Sigmoid colon (tissue), 7 donors: ENCODE measurements around the gene PPP1R7. TPM values are rescaled to one million over a fixed set of nuclear protein-coding genes. Genes with fewer than 3 reads are reported as not detected.
A peak's percentile ranks its signal among the peaks of the same experiment; 100 is the strongest.

Experiments used
- DNase-seq: peaks from one replicate; pipeline ENCODE4 v3.0.0-alpha.2; 2019
- H3K27ac ChIP-seq, 4 donors: fragments of 200-600 bp; sonication (generic); one replicate each; pipeline ENCODE4 v1.5.1; 2016 to 2019; ENCODE audit warnings: mild to moderate bottlenecking in 1 of 4
- H3K27me3 ChIP-seq, 3 donors: fragments of 200-600 bp; sonication (generic); one replicate each; pipeline ENCODE4 v1.5.1; 2019; ENCODE audit warnings: mild to moderate bottlenecking in 1 of 3
- H3K36me3 ChIP-seq, 4 donors: fragments of 200-600 bp; sonication (generic); one replicate each; pipeline ENCODE4 v1.5.1; 2016 to 2019
- H3K4me1 ChIP-seq, 4 donors: fragments of 200-600 bp; sonication (generic); one replicate each; pipeline ENCODE4 v1.5.1; 2017 to 2019
- H3K4me3 ChIP-seq, 4 donors: fragments of 200-600 bp; sonication (generic); one replicate each; pipeline ENCODE4 v1.5.1; 2017 to 2019; ENCODE audit warnings: mild to moderate bottlenecking in 2 of 4, moderate library complexity in 1 of 4
- H3K9me3 ChIP-seq, 4 donors: fragments of 200-600 bp in 3 of 4; sonication (generic) in 3 of 4; one replicate each; pipeline versions ENCODE4 v1.5.1 to v1.6.1; 2013 to 2019
- EP300 ChIP-seq, 4 donors: sonication (generic); formaldehyde crosslinking; IDR thresholded peaks; one replicate each; pipeline ENCODE4 v1.6.1; 2017; ENCODE audit warnings: antibody characterized with exemption in 4 of 4
- POLR2A ChIP-seq, 2 donors: fragments of 450-650 bp; IDR thresholded peaks; one replicate each; pipeline ENCODE4 v1.6.1; 2016; ENCODE audit warnings: antibody characterized with exemption in 2 of 2, mild to moderate bottlenecking in 2 of 2, moderate library complexity in 2 of 2
- POLR2AphosphoS5 ChIP-seq, 4 donors: sonication (generic); formaldehyde crosslinking; IDR thresholded peaks; one replicate each; pipeline ENCODE4 v1.6.1; 2017; ENCODE audit warnings: antibody characterized with exemption in 4 of 4
- WGBS, 2 donors: extraction: QIAGEN DNeasy Blood & Tissue Kit; methylation state at CpG; one replicate each; pipeline ENCODE4 v1.1.7; 2013; 5-methylcytosine and 5-hydroxymethylcytosine counted together
- intact Hi-C: fragments of 100-400 bp; cut with DNase I; formaldehyde crosslinking; loops from one replicate; pipeline ENCODE4 v1.15.1; 2023
- polyA plus RNA-seq, 3 donors: library from polyadenylated mRNA; stranded (reverse); fragments of 200-250 nt; gene quantifications; one replicate each; pipeline ENCODE4 v1.2.3, GENCODE V29; 2013
- total RNA-seq, 4 donors: library from RNA; depleted of rRNA; stranded (reverse); fragments of >200 nt; gene quantifications; one replicate each; pipeline ENCODE4 v1.1.0, GENCODE V29; 2016
- TF ChIP-seq, protein P1 (sequence below), 4 experiments: fragments of 450-650 bp in 3 of 4; fragments of 200-600 bp in 1 of 4; IDR thresholded peaks; one replicate each; pipeline ENCODE4 v1.5.1; 2016 to 2019; ENCODE audit warnings: antibody characterized with exemption in 4 of 4, mild to moderate bottlenecking in 3 of 4, moderate library complexity in 2 of 4
- donor health status: healthy with polysubstance abuse.
- donor health status: Bipolar disorder and iron deficiency.
- donor health status: healthy.

Gene PPP1R7
- total and polyA plus RNA-seq, 7 donors = 41.3 to 89.7 (median 63.5) TPM

DNA sequence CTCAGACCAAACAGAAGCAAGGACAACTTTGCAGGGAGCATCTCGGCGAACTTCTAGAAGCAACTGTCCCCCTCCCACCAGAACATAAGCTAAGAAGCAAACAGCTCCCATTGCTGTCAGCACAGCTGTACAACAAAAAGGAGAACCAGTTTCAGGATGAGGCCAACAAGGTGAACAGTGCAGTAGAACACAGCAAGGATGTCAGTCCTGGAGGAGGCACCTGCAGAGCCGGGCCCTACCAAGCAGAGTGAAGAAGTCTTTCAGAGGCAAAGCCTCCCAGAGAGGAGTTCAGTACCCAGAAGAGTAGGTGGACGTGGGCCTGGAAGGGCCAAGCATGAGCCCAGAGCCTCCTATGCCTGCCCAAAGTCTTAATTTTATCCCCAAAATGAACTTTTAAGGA is 2.0 kb upstream of the PPP1R7 start:
- Histone ChIP-seq H3K9me3 (no peaks in the 10 kb centered on the region), H3K4me3 (no peak overlapping the region), H3K27ac (no peak overlapping the region), H3K4me1 (peaks cover 0 to 30% (median 15%) of the 10 kb centered on the region in 4 donors), H3K27me3 (no peaks in the 10 kb centered on the region), H3K36me3 (no peaks in the 10 kb centered on the region)
- DNase-seq = no peak
- TF ChIP-seq EP300 (IDR thresholded peaks at IDR 0.05) = no peak
- TF ChIP-seq POLR2A (IDR thresholded peaks at IDR 0.05) = no peak
- no peak for TF ChIP-seq POLR2AphosphoS5 (IDR thresholded peaks at IDR 0.05)
- TF ChIP-seq, protein P1, sequence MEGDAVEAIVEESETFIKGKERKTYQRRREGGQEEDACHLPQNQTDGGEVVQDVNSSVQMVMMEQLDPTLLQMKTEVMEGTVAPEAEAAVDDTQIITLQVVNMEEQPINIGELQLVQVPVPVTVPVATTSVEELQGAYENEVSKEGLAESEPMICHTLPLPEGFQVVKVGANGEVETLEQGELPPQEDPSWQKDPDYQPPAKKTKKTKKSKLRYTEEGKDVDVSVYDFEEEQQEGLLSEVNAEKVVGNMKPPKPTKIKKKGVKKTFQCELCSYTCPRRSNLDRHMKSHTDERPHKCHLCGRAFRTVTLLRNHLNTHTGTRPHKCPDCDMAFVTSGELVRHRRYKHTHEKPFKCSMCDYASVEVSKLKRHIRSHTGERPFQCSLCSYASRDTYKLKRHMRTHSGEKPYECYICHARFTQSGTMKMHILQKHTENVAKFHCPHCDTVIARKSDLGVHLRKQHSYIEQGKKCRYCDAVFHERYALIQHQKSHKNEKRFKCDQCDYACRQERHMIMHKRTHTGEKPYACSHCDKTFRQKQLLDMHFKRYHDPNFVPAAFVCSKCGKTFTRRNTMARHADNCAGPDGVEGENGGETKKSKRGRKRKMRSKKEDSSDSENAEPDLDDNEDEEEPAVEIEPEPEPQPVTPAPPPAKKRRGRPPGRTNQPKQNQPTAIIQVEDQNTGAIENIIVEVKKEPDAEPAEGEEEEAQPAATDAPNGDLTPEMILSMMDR (IDR thresholded peaks at IDR 0.05) = no peak
- intact Hi-C loops = loop anchor here (2.0 kb wide), 2 partner anchors 71 to 209 kb away; partner anchors contain the start of gene FARP2
- 79 to 86% methylated on average over 4 of the region's 4 CpGs for WGBS, 2 donors

DNA sequence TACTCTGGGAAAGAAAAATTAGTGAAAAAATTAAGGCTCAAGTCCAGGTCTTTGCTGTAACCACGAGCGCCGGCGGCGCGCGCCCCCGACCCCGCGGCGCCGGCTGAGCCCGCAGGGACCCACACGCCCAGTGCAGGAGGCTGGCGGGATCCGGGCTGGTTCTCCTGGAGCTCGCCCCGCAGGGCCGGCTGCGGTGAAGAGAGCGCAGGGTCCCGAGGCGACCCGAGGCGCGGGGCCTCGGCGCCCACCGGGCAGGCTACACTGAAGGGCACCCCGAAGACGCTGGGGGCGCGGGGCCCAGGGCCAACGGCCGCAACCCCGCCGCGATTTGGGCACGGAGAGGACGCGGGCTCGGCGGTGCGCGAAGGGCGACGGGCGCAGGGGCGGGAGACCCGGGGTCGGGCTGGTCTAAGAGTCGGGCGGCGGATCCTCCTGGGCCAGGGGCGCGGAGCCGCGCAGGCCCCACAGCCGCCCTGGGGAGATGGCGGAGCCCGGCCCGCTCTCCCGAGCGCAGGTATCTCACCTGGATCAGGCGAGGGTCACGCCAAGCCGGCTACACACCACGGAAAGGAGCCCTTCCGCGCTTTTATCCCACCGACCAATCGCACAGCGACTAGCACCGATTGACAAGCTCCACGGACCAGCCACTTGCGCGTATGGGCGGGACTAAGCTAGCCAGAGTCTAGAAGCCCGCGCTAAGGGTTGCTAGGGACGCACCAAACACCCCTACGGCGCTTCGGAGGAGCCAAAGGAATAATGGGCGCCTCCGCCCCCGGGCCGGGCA is 1.2 kb upstream of the PPP1R7 start, which contains the start of gene PASK:
TSS of gene PASK (minus strand) at position 582 of the 784 bp plus-strand sequence. CDS start 6,440 bp downstream, outside the sequence.
- Histone ChIP-seq H3K27ac (peak within 1 kb of the TSS; percentile 77 to 90 (median 86)), H3K9me3 (no peaks in the 10 kb centered on the region), H3K4me3 (peak within 1 kb of the TSS; percentile 74 to 98 (median 92)), H3K36me3 (no peaks in the 10 kb centered on the region), H3K27me3 (no peaks in the 10 kb centered on the region), H3K4me1 (peaks cover 0 to 30% (median 15%) of the 10 kb centered on the region in 4 donors)
- WGBS, 2 donors = 0% methylated on average over 88 of the region's 88 CpGs
- peak; percentile 97 for DNase-seq
- intact Hi-C loops = loop anchor here (2.0 kb wide), 2 partner anchors 70 to 208 kb away; partner anchors contain the start of gene FARP2
- TF ChIP-seq EP300 (IDR thresholded peaks at IDR 0.05) (no peak), POLR2A (IDR thresholded peaks at IDR 0.05) (no peak), POLR2AphosphoS5 (IDR thresholded peaks at IDR 0.05) (no peak)
- TF ChIP-seq, protein P1 (IDR thresholded peaks at IDR 0.05) = no peak

DNA sequence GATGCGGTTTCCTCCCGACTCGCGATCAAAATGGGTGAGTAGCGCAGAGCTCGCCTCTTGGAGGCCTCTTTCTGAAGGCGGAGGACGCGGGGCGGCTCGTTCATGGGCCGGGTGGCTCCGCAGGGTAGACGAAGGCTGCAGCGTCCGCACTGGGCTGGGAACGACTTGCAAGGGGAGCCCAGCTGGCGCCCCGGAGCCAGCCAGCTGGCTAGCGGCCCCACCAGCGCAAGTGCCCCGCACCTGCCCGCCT is 667 bp upstream of the PPP1R7 start:
- intact Hi-C loops = loop anchor here (2.0 kb wide), 2 partner anchors 69 to 207 kb away; partner anchors contain the start of gene FARP2
- 0% methylated on average over 23 of the region's 23 CpGs for WGBS, 2 donors
- H3K27me3 ChIP-seq = no peaks in the 10 kb centered on the region
- peak overlapping the region; percentile 74 to 98 (median 92) for H3K4me3 ChIP-seq
- H3K36me3 ChIP-seq = no peaks in the 10 kb centered on the region
- TF ChIP-seq POLR2AphosphoS5 (IDR thresholded peaks at IDR 0.05) = no peak
- TF ChIP-seq, protein P1 (IDR thresholded peaks at IDR 0.05) = no peak
- TF ChIP-seq EP300 (IDR thresholded peaks at IDR 0.05) = no peak
- no peak for TF ChIP-seq POLR2A (IDR thresholded peaks at IDR 0.05)
- H3K27ac ChIP-seq = peak overlapping the region; percentile 77 to 90 (median 86)
- H3K9me3 ChIP-seq = no peaks in the 10 kb centered on the region
- DNase-seq = no peak
- H3K4me1 ChIP-seq = peaks cover 0 to 30% (median 15%) of the 10 kb centered on the region in 4 donors

DNA sequence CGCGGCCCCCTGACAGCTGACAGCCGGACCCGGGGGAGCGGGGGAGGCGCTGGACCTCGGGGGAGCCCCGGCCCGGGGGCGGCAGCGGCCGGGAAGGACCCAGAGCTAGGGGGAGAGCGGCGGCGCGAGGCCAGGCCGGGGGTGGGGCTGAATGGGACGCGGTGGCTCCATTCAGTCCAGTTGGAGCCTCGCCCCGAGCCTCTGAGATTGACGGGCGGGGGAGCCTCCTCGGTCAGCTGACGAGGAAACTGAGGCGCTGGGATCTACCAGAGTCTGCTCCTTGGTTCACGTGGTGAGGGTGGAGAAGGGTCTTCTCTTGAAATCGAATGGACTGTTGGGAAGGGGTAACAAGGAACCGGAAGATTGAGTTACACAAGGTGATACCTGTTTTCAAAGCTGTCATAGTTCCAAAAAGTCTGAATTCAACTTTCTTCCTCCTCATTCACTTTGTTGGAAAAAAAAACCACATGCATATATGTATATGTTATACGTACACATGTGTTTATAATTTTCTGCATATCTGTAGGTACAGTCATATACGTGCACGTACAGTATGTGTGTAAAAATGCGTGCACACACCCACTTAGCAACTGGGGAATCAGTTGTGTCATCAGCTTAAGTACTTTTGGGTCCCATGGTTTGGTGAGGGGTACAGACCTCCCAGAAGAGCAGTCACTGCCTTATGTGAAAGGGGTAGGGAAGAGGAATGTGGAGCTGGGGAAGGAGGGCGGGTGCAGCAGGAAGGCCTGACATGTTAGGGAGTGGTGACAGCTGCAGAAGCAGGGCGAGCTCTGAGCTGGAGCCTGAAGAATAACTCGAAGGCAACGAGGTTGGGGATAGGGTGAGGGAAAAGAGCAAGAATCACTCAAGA is 628 bp downstream of the PPP1R7 start:
- Histone ChIP-seq H3K4me3 (peak overlapping the region; percentile 74 to 98 (median 92)), H3K27ac (peak overlapping the region; percentile 77 to 90 (median 86)), H3K36me3 (peaks cover 0 to 11% (median 0%) of the 10 kb centered on the region in 4 donors), H3K27me3 (no peaks in the 10 kb centered on the region), H3K4me1 (peaks cover 0 to 30% (median 15%) of the 10 kb centered on the region in 4 donors), H3K9me3 (no peaks in the 10 kb centered on the region)
- no peak for DNase-seq
- TF ChIP-seq, protein P1 (IDR thresholded peaks at IDR 0.05) = no peak
- TF ChIP-seq POLR2A (IDR thresholded peaks at IDR 0.05) = no peak
- TF ChIP-seq POLR2AphosphoS5 (IDR thresholded peaks at IDR 0.05) = no peak
- TF ChIP-seq EP300 (IDR thresholded peaks at IDR 0.05) = no peak
- intact Hi-C loops = loop anchor here (2.0 to 5.0 kb wide), 2 partner anchors 48 to 161 kb away; partner anchors contain the start of gene MTERF4
- 3 to 11% methylated on average over 37 of the region's 37 CpGs for WGBS, 2 donors
